ENCODE results near the gene GHRL.
"Not testable (repeated sequence)": the region's sequence is repeated elsewhere in the genome, so short reads cannot be mapped to it uniquely, and the experiment has no call there.

GHRL gene

DNA sequence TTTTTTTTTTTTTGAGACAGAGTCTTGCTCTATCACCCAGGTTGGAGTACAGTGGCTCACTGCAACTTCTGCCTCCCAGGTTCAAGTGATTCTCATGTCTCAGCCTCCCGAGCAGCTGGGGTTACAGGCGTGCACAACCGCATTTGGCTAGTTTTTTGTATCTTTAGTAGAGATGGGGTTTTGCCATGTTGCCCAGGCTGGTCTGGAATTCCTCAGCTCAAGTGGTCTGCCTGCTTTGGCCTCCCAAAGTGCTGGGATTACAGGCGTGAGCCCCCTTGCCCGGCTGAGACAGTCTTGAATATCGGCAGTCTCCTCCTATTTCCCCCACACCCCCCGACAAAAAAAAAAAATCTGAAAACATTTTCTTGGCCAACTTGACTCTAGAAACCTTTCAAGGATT, 25.8 kb downstream of the GHRL start:
- intact Hi-C loops (cut with micrococcal nuclease); H3K27ac Mint-ChIP-seq; H3K27me3 Mint-ChIP-seq; H3K4me3 Mint-ChIP-seq; H3K9me3 Mint-ChIP-seq: not testable (repeated sequence)
- H3K36me3 Mint-ChIP-seq (ENCODE audit: low read depth) = peaks cover 97% of the 10 kb centered on the region
- peaks cover 28% of the 10 kb centered on the region for H3K4me1 Mint-ChIP-seq (ENCODE audit: low read depth)

DNA sequence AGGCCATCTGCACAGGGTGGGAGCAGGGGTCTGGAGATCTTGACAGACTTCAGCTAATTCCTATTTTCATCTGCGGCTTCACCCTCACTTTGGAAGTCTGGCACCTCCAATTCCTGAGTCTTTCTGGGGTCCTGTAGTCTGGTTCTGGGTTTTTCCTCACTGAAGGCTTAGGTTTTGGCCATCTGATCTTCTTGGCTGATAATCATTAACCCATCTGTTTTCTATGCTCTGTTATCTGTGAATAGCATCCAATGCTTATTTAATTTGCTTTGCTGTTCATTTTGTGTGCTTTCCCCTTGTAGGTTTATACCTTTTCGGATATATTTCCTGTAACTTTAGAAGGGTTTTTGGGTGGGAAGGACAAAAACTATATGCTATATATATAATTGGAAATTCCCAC, 26.9 kb downstream of the GHRL start:
- Mint-ChIP-seq H3K27me3 (no peaks in the 10 kb centered on the region), H3K4me1 (ENCODE audit: low read depth) (peaks cover 39% of the 10 kb centered on the region), H3K4me3 (no peak overlapping the region), H3K9me3 (no peaks in the 10 kb centered on the region), H3K27ac (no peak overlapping the region), H3K36me3 (ENCODE audit: low read depth) (peaks cover 97% of the 10 kb centered on the region)
- intact Hi-C loops (cut with micrococcal nuclease) = no loop called here

DNA sequence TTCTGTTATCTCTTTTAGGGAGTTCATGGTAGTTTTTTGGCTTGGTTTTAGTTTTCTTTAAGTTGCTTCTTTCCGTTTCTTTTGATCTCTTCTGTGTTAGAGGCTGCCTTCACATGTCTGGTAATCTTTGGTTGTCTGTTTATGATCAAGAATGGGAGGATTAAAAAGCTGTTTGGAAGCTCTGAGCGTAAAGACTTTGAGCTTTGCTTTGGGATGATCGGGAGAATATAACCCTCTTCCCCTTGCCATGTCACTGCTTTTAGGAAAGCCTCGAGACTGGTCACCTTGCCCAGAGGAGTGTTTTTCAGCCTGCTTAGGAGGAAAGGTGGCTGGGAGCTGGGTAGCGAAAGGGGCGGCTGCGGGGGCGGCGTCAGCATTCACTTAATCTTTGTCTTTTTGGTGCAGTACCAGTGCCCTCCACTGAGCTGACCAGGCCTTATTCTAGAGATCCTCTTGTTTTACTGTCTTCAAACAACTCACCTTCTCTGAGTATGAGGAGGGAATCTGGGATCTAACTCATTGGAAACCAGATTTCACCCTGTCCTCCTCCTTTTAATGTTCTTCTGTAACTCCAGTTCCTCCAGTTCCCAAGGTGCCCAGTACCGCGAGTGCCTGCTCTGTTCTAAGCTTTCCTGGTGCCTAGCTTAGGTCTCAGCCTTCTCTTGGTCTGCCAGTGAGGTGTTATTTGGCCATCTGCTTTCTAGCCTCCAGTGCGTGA, 28.9 kb downstream of the GHRL start:
- Mint-ChIP-seq H3K9me3 (no peaks in the 10 kb centered on the region), H3K27ac (no peak overlapping the region), H3K4me3 (no peak overlapping the region), H3K4me1 (ENCODE audit: low read depth) (peaks cover 51% of the 10 kb centered on the region), H3K36me3 (ENCODE audit: low read depth) (peaks cover 97% of the 10 kb centered on the region), H3K27me3 (no peaks in the 10 kb centered on the region)
- intact Hi-C loops (cut with micrococcal nuclease) = no loop called here

DNA sequence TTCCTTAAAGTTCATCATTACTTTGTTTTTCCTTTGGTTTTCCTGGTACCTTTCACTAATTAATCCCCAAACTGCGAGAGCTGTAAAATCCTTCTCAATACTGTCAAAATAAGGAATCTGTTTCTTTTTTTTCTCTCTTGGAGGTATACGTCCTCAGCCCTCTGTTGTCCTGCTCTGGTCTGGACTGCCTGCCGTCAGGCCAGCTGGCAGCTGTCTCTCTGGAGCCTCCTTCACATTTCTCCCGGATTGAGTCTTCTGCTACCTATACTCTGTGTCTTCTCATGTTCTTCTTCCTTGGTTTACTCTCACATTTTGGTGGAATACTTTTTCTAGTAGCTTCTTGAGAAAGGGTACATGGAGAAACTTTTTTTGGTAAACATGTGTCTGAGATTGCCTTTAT, 30.7 kb downstream of the GHRL start:
- no peaks in the 10 kb centered on the region for H3K9me3 Mint-ChIP-seq
- no peak overlapping the region for H3K4me3 Mint-ChIP-seq
- peaks cover 45% of the 10 kb centered on the region for H3K4me1 Mint-ChIP-seq (ENCODE audit: low read depth)
- H3K27ac Mint-ChIP-seq = peak overlapping the region; percentile 30
- intact Hi-C loops (cut with micrococcal nuclease) = no loop called here
- no peaks in the 10 kb centered on the region for H3K27me3 Mint-ChIP-seq
- peaks cover 93% of the 10 kb centered on the region for H3K36me3 Mint-ChIP-seq (ENCODE audit: low read depth)

DNA sequence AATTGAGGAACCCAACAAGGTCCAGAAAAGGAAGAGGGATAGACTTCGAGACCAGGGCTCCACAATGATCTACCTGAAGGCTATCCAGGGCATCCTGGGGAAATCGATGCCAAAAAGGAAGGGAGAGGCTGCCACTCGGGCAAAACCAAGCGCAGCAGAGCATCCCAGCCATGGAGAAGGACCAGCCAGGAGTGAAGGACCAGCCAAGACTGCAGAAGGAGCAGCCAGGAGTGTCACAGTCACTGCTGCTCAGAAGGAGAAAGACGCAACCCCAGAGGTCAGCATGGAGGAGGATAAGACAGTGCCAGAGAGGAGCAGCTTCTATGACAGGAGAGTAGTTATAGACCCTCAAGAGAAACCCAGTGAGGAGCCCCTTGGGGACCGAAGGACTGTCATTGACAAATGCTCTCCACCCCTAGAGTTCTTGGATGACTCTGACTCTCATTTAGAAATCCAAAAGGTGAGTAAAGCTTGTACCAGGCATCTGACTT, 32.5 kb downstream of the GHRL start:
- H3K4me3 Mint-ChIP-seq = no peak overlapping the region
- peaks cover 93% of the 10 kb centered on the region for H3K36me3 Mint-ChIP-seq (ENCODE audit: low read depth)
- intact Hi-C loops (cut with micrococcal nuclease) = no loop called here
- H3K9me3 Mint-ChIP-seq = no peaks in the 10 kb centered on the region
- H3K4me1 Mint-ChIP-seq (ENCODE audit: low read depth) = peaks cover 57% of the 10 kb centered on the region
- H3K27ac Mint-ChIP-seq = no peak overlapping the region
- no peaks in the 10 kb centered on the region for H3K27me3 Mint-ChIP-seq

DNA sequence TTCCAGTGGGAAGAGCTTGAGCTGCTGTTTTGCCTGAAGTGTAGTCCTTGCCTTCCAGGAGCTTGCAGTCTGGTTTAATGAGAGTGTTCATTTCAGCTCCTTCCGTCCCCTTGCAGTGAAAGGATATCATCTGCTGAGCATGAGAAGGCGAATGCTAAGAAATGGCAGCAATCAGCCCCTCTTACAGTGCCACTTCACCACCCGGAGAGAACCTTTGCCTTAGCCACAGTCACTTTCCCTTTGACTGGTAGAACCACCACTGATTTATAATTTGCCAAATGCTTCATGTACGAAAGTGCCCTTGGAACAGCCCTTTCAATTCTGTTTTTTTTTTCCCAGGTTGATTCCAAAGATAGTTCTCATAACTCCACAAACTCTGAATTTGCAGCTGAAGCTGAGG, 32.9 kb downstream of the GHRL start:
- peaks cover 93% of the 10 kb centered on the region for H3K36me3 Mint-ChIP-seq (ENCODE audit: low read depth)
- H3K4me3 Mint-ChIP-seq = no peak overlapping the region
- peaks cover 61% of the 10 kb centered on the region for H3K4me1 Mint-ChIP-seq (ENCODE audit: low read depth)
- no peak overlapping the region for H3K27ac Mint-ChIP-seq
- intact Hi-C loops (cut with micrococcal nuclease) = no loop called here
- no peaks in the 10 kb centered on the region for H3K27me3 Mint-ChIP-seq
- no peaks in the 10 kb centered on the region for H3K9me3 Mint-ChIP-seq

DNA sequence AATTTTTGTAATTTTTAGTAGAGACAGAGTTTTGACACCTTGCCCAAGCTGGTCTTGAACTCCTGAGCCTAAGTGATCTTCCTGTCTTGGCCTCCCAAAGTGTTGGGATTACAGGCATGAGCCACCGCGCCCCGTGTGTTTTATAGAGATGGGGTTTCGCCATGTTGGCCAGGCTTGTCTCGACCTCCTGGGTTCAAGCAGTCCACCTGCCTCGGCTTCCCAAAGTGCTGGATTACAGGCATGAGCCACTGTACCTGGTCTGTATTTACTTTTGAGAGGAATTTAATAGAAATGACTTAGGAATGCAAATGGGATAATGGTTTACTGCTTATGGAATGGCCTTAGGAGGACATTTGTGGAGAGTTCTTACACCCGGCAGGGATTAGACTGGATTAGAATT, 33.7 kb downstream of the GHRL start:
- H3K36me3 Mint-ChIP-seq (ENCODE audit: low read depth) = peaks cover 93% of the 10 kb centered on the region
- intact Hi-C loops (cut with micrococcal nuclease) = no loop called here
- no peak overlapping the region for H3K27ac Mint-ChIP-seq
- no peak overlapping the region for H3K4me3 Mint-ChIP-seq
- peaks cover 64% of the 10 kb centered on the region for H3K4me1 Mint-ChIP-seq (ENCODE audit: low read depth)
- H3K27me3 Mint-ChIP-seq = no peaks in the 10 kb centered on the region
- no peaks in the 10 kb centered on the region for H3K9me3 Mint-ChIP-seq

DNA sequence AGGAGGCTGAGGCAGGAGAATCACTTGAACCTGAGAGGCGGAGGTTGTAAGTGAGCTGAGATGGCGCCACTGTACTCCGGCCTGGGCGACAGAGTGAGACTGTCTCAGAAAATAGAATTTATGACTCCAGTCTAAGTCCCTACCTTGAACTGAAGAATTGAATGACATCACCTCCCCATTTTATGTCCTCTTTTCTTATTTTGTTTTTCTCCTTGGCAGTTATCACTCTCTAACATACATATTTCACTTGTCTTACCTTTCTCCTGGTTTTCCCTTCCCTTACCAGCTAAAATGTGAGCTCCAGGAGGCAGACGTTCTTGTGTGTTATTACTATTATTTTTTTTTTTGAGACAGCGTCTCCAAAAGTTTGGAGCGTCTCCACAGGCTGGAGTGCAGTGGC, 36.9 kb downstream of the GHRL start:
- H3K4me1 Mint-ChIP-seq (ENCODE audit: low read depth) = peaks cover 58% of the 10 kb centered on the region
- peaks cover 92% of the 10 kb centered on the region for H3K36me3 Mint-ChIP-seq (ENCODE audit: low read depth)
- no peaks in the 10 kb centered on the region for H3K27me3 Mint-ChIP-seq
- intact Hi-C loops (cut with micrococcal nuclease) = no loop called here
- H3K4me3 Mint-ChIP-seq = no peak overlapping the region
- no peaks in the 10 kb centered on the region for H3K9me3 Mint-ChIP-seq
- peak overlapping the region; percentile 7 for H3K27ac Mint-ChIP-seq

DNA sequence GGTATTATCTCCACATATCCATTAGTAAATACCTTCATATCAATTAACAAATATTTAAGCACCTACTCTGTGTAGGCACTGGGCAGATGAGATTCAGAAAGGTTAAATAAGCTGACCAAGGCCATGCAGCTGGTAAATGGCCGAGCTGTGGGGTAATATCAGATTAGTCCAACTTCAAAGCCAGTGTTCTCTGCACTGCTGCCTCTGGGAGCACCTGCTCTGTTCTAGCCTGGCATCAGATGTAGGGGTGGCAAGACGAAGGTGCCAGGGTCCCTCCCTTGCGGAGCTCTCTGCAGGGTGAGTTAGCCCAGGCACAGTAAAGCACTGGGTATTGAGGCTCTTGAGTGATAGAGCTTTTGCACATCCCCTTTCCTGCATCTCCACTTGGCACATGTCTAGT, 39.0 kb downstream of the GHRL start:
- no peak overlapping the region for H3K4me3 Mint-ChIP-seq
- H3K27me3 Mint-ChIP-seq = no peaks in the 10 kb centered on the region
- H3K36me3 Mint-ChIP-seq (ENCODE audit: low read depth) = peaks cover 89% of the 10 kb centered on the region
- peaks cover 65% of the 10 kb centered on the region for H3K4me1 Mint-ChIP-seq (ENCODE audit: low read depth)
- H3K9me3 Mint-ChIP-seq = no peaks in the 10 kb centered on the region
- intact Hi-C loops (cut with micrococcal nuclease) = no loop called here
- H3K27ac Mint-ChIP-seq = peak overlapping the region; percentile 7

DNA sequence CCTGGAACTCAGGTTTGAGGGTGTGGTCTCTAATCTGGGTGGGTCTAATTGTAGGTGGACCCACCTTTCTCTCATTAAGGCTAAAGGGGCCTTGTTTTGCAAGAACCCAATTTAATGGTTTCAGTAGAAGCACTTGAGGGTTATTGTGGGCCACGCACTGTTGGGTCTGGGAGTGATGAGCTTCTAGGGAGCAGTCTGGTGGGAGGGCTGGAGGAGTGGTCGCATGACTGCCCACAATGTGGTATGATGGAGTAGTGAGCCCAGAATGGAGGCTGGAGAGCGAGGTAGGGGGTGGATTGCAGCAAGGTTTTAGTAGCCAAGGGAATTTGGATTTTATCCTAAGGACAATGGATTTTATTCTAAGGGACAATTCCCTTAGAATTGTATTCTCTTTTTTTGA, 41.7 kb downstream of the GHRL start:
- Mint-ChIP-seq H3K36me3 (ENCODE audit: low read depth) (peaks cover 80% of the 10 kb centered on the region), H3K27me3 (no peaks in the 10 kb centered on the region), H3K27ac (no peak overlapping the region), H3K9me3 (peaks cover 3% of the 10 kb centered on the region), H3K4me3 (no peak overlapping the region), H3K4me1 (ENCODE audit: low read depth) (peaks cover 66% of the 10 kb centered on the region)
- intact Hi-C loops (cut with micrococcal nuclease) = no loop called here

DNA sequence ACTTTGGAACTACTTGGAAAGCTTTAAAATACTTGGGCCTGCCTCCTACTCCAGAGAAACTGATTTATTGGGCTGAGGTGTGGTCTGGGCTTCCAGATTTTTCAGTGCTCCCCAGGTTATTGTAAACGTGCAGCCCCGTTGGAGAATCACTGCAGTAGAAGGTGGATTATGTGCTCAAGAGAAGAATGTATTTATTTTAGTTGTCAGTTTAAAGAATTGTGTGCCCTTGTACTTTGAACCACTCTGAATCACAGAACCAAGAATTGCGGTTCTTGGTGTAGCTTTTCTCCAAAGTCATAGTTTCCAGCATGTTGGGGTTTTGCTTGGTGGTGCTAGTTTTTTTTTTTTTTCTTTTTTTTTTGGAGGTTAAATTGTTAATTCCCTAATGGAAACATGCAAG, 42.9 kb downstream of the GHRL start:
- H3K27me3 Mint-ChIP-seq = no peaks in the 10 kb centered on the region
- peaks cover 79% of the 10 kb centered on the region for H3K36me3 Mint-ChIP-seq (ENCODE audit: low read depth)
- H3K4me3 Mint-ChIP-seq = peak overlapping the region; percentile 94
- intact Hi-C loops (cut with micrococcal nuclease) = loop anchor here (2.0 kb wide), 1 partner anchor 17 kb away; no protein-coding TSS in a partner anchor
- H3K4me1 Mint-ChIP-seq (ENCODE audit: low read depth) = peaks cover 56% of the 10 kb centered on the region
- H3K9me3 Mint-ChIP-seq = peaks cover 15% of the 10 kb centered on the region
- peak overlapping the region; percentile 85 for H3K27ac Mint-ChIP-seq

DNA sequence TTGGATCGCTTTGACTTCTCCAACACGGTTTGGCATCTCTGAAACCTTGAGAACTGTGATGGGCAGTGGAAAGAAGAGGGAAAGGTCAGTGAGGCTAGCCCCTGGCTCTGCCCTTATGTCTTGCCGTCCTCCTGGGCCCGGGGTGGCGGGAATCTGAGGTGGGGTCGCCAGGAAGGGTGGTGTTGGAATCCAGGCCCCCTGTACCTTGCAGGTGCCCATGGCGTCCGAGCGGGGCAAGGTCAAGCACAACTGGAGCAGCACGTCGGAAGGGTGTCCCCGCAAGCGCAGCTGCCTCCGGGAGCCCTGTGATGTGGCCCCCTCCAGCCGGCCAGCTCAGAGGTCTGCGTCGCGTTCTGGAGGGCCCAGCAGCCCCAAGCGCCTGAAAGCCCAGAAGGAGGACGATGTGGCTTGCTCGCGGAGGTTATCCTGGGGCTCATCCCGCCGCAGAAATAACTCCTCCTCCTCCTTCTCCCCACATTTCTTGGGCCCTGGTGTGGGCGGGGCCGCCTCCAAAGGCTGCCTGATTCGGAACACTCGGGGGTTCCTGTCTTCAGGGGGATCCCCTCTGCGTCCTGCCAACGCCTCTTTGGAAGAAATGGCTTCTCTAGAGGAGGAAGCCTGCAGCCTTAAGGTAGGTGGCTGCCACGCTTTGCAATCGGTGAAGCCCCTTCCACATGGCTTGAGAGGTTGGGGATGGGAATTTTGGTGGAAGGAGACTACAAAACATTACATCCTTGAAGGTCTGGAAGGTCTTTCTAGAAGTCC, 43.6 kb downstream of the GHRL start:
- intact Hi-C loops (cut with micrococcal nuclease) = loop anchor here (2.0 kb wide), 1 partner anchor 16 kb away; no protein-coding TSS in a partner anchor
- peaks cover 49% of the 10 kb centered on the region for H3K4me1 Mint-ChIP-seq (ENCODE audit: low read depth)
- H3K9me3 Mint-ChIP-seq = peaks cover 20% of the 10 kb centered on the region
- H3K36me3 Mint-ChIP-seq (ENCODE audit: low read depth) = peaks cover 78% of the 10 kb centered on the region
- H3K27me3 Mint-ChIP-seq = no peaks in the 10 kb centered on the region
- H3K27ac Mint-ChIP-seq = peak overlapping the region; percentile 85
- peak overlapping the region; percentile 94 for H3K4me3 Mint-ChIP-seq

DNA sequence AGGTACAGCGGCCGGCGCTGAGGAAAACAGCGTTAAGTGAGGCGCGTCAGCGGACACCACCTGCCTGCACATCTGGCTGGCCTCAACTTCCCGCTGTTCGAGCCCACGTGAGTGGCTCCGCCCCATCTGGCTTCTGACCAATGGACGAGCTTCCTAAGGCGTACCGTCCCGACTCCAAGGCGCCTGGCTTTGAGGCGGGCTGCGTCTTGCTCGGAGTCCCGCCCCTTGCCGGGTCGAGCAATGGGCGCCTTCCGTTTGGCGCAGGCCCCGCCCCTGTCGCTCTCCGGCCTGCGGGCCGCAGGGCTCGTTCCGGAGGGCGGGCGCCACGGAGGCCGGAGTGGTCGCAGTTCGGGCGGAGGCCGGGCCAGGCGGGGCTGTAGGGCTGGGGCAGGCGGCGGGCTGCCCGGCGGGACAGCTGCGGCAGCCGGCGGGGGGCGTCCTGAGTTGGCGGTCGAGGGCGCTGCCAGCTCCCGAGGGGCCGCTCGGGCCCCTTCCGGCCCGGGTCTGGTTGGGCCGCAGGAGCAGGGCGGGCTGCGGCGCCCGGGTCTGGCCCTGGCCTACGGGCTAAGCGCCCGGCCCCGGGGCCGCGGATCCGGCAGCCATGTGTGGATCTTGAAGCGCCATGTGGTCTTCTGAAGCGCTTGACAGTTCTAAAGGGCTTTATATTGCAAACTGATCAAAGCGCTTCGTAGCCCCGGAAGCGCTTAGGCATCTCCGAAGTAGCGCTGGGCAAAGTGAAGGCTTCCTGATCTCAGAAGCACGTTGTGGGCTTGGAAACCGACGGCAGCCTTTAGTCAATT, 44.4 kb downstream of the GHRL start, which contains the start of gene TATDN2:
Gene TATDN2 (plus strand): TSS at position 276 of the 800 bp plus-strand sequence. CDS start 742 bp downstream, outside the sequence.
- H3K27ac Mint-ChIP-seq = peak within 1 kb of the TSS; percentile 85
- H3K4me3 Mint-ChIP-seq = peak within 1 kb of the TSS; percentile 94
- H3K4me1 Mint-ChIP-seq (ENCODE audit: low read depth) = peaks cover 44% of the 10 kb centered on the region

More for the DNA sequence above, 44.4 kb downstream of the GHRL start, which contains the start of gene TATDN2:
- intact Hi-C loops (cut with micrococcal nuclease) = loop anchor here (2.0 kb wide), 1 partner anchor 16 kb away; no protein-coding TSS in a partner anchor
- no peaks in the 10 kb centered on the region for H3K27me3 Mint-ChIP-seq
- peaks cover 20% of the 10 kb centered on the region for H3K9me3 Mint-ChIP-seq
- peaks cover 76% of the 10 kb centered on the region for H3K36me3 Mint-ChIP-seq (ENCODE audit: low read depth)
